Sigmoid colon (tissue), 7 donors: ENCODE measurements around the gene FBXL19. TPM values are rescaled to one million over a fixed set of nuclear protein-coding genes. Genes with fewer than 3 reads are reported as not detected.

Experiments used
- DNase-seq: peaks from one replicate; pipeline ENCODE4 v3.0.0-alpha.2; 2019
- H3K27ac ChIP-seq, 4 donors: fragments of 200-600 bp; sonication (generic); one replicate each; pipeline ENCODE4 v1.5.1; 2016 to 2019; ENCODE audit warnings: mild to moderate bottlenecking in 1 of 4
- H3K27me3 ChIP-seq, 3 donors: fragments of 200-600 bp; sonication (generic); one replicate each; pipeline ENCODE4 v1.5.1; 2019; ENCODE audit warnings: mild to moderate bottlenecking in 1 of 3
- H3K36me3 ChIP-seq, 4 donors: fragments of 200-600 bp; sonication (generic); one replicate each; pipeline ENCODE4 v1.5.1; 2016 to 2019
- H3K4me1 ChIP-seq, 4 donors: fragments of 200-600 bp; sonication (generic); one replicate each; pipeline ENCODE4 v1.5.1; 2017 to 2019
- H3K4me3 ChIP-seq, 4 donors: fragments of 200-600 bp; sonication (generic); one replicate each; pipeline ENCODE4 v1.5.1; 2017 to 2019; ENCODE audit warnings: mild to moderate bottlenecking in 2 of 4, moderate library complexity in 1 of 4
- H3K9me3 ChIP-seq, 4 donors: fragments of 200-600 bp in 3 of 4; sonication (generic) in 3 of 4; one replicate each; pipeline versions ENCODE4 v1.5.1 to v1.6.1; 2013 to 2019
- EP300 ChIP-seq, 4 donors: sonication (generic); formaldehyde crosslinking; IDR thresholded peaks; one replicate each; pipeline ENCODE4 v1.6.1; 2017; ENCODE audit warnings: antibody characterized with exemption in 4 of 4
- POLR2A ChIP-seq, 2 donors: fragments of 450-650 bp; IDR thresholded peaks; one replicate each; pipeline ENCODE4 v1.6.1; 2016; ENCODE audit warnings: antibody characterized with exemption in 2 of 2, mild to moderate bottlenecking in 2 of 2, moderate library complexity in 2 of 2
- POLR2AphosphoS5 ChIP-seq, 4 donors: sonication (generic); formaldehyde crosslinking; IDR thresholded peaks; one replicate each; pipeline ENCODE4 v1.6.1; 2017; ENCODE audit warnings: antibody characterized with exemption in 4 of 4
- WGBS, 2 donors: extraction: QIAGEN DNeasy Blood & Tissue Kit; methylation state at CpG; one replicate each; pipeline ENCODE4 v1.1.7; 2013; 5-methylcytosine and 5-hydroxymethylcytosine counted together
- intact Hi-C: fragments of 100-400 bp; cut with DNase I; formaldehyde crosslinking; loops from one replicate; pipeline ENCODE4 v1.15.1; 2023
- polyA plus RNA-seq, 3 donors: library from polyadenylated mRNA; stranded (reverse); fragments of 200-250 nt; gene quantifications; one replicate each; pipeline ENCODE4 v1.2.3, GENCODE V29; 2013
- total RNA-seq, 4 donors: library from RNA; depleted of rRNA; stranded (reverse); fragments of >200 nt; gene quantifications; one replicate each; pipeline ENCODE4 v1.1.0, GENCODE V29; 2016
- TF ChIP-seq, protein P1 (sequence below), 4 experiments: fragments of 450-650 bp in 3 of 4; fragments of 200-600 bp in 1 of 4; IDR thresholded peaks; one replicate each; pipeline ENCODE4 v1.5.1; 2016 to 2019; ENCODE audit warnings: antibody characterized with exemption in 4 of 4, mild to moderate bottlenecking in 3 of 4, moderate library complexity in 2 of 4
- donor health status: healthy with polysubstance abuse.
- donor health status: Bipolar disorder and iron deficiency.
- donor health status: healthy.

FBXL19 gene
- total and polyA plus RNA-seq, 7 donors, result 3.0 to 32.7 (median 10.3) TPM

- H3K36me3 ChIP-seq, result peaks cover 70 to 100% (median 93%) of the 10 kb centered on the region in 4 donors
- H3K9me3 ChIP-seq, result no peaks in the 10 kb centered on the region
- no peak overlapping the region for H3K4me3 ChIP-seq
- TF ChIP-seq, protein P1, sequence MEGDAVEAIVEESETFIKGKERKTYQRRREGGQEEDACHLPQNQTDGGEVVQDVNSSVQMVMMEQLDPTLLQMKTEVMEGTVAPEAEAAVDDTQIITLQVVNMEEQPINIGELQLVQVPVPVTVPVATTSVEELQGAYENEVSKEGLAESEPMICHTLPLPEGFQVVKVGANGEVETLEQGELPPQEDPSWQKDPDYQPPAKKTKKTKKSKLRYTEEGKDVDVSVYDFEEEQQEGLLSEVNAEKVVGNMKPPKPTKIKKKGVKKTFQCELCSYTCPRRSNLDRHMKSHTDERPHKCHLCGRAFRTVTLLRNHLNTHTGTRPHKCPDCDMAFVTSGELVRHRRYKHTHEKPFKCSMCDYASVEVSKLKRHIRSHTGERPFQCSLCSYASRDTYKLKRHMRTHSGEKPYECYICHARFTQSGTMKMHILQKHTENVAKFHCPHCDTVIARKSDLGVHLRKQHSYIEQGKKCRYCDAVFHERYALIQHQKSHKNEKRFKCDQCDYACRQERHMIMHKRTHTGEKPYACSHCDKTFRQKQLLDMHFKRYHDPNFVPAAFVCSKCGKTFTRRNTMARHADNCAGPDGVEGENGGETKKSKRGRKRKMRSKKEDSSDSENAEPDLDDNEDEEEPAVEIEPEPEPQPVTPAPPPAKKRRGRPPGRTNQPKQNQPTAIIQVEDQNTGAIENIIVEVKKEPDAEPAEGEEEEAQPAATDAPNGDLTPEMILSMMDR (IDR thresholded peaks at IDR 0.05), result no peak
- TF ChIP-seq POLR2A (IDR thresholded peaks at IDR 0.05), result no peak
- H3K27me3 ChIP-seq, result no peaks in the 10 kb centered on the region
- intact Hi-C loops, result no loop called here
- WGBS, 2 donors, result 92 to 94% methylated on average over 4 of the region's 4 CpGs
- DNase-seq, result no peak
- no peak overlapping the region for H3K27ac ChIP-seq
- no peaks in the 10 kb centered on the region for H3K4me1 ChIP-seq
Measured at GRCh38 chr16:30967795-30968194, 44.4 kb downstream of the FBXL19 start.

DNA sequence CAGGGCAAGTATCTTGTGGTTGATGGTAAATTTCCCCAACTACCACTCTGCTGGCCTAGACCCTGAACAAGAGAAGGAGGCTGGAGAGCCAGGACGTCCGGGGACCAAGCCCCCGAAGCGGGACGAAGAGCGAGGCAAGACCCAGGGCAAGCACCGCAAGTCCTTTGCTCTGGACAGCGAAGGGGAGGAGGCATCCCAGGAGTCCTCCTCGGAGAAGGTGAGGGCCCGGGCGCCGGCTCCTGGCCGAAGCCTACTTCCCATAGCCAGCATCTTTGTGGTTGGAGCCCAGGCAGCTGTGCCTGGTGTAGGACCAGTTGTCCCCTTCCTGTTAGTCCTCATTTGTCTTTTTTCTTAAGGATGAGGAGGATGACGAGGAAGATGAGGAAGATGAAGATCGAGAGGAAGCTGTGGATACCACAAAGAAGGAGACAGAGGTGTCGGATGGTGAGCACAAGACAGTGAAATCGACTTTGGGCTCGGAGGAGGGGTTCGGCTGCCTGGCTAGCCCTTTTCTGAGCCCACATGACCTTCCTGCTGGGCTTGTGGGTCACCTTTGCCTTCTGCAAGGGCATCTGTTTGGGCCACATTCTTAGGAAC, 46.0 kb downstream of the FBXL19 start:
- Histone ChIP-seq H3K9me3 (no peaks in the 10 kb centered on the region), H3K27me3 (no peaks in the 10 kb centered on the region), H3K27ac (no peak overlapping the region), H3K4me1 (no peaks in the 10 kb centered on the region), H3K4me3 (no peak overlapping the region), H3K36me3 (peaks cover 66 to 100% (median 91%) of the 10 kb centered on the region in 4 donors)
- DNase-seq, result no peak
- no peak for TF ChIP-seq EP300 (IDR thresholded peaks at IDR 0.05)
- no peak for TF ChIP-seq POLR2AphosphoS5 (IDR thresholded peaks at IDR 0.05)
- TF ChIP-seq, protein P1 (IDR thresholded peaks at IDR 0.05), result no peak
- no peak for TF ChIP-seq POLR2A (IDR thresholded peaks at IDR 0.05)
- intact Hi-C loops, result no loop called here
- WGBS, 2 donors, result 95 to 96% methylated on average over 19 of the region's 19 CpGs

GRCh38 chr16:30971298-30971697, 47.9 kb downstream of the FBXL19 start:
- H3K27ac ChIP-seq, result no peak overlapping the region
- no peaks in the 10 kb centered on the region for H3K27me3 ChIP-seq
- 96% methylated on average over 14 of the region's 14 CpGs for WGBS, 2 donors
- H3K9me3 ChIP-seq, result no peaks in the 10 kb centered on the region
- TF ChIP-seq, protein P1 (IDR thresholded peaks at IDR 0.05), result no peak
- TF ChIP-seq POLR2AphosphoS5 (IDR thresholded peaks at IDR 0.05) (no peak), POLR2A (IDR thresholded peaks at IDR 0.05) (no peak), EP300 (IDR thresholded peaks at IDR 0.05) (no peak)
- intact Hi-C loops, result no loop called here
- peaks cover 51 to 100% (median 86%) of the 10 kb centered on the region in 4 donors for H3K36me3 ChIP-seq
- H3K4me1 ChIP-seq, result no peaks in the 10 kb centered on the region
- DNase-seq, result no peak
- no peak overlapping the region for H3K4me3 ChIP-seq

- Histone ChIP-seq H3K4me3 (no peak overlapping the region), H3K4me1 (no peaks in the 10 kb centered on the region), H3K27ac (no peak overlapping the region), H3K27me3 (no peaks in the 10 kb centered on the region), H3K36me3 (peaks cover 51 to 100% (median 79%) of the 10 kb centered on the region in 4 donors), H3K9me3 (no peaks in the 10 kb centered on the region)
- TF ChIP-seq POLR2A (IDR thresholded peaks at IDR 0.05), result no peak
- no peak for TF ChIP-seq POLR2AphosphoS5 (IDR thresholded peaks at IDR 0.05)
- TF ChIP-seq, protein P1 (IDR thresholded peaks at IDR 0.05), result no peak
- no peak for TF ChIP-seq EP300 (IDR thresholded peaks at IDR 0.05)
- 92 to 93% methylated on average over 7 of the region's 7 CpGs for WGBS, 2 donors
- intact Hi-C loops, result no loop called here
- DNase-seq, result no peak
Measured at GRCh38 chr16:30972872-30973271, 49.5 kb downstream of the FBXL19 start.

DNA sequence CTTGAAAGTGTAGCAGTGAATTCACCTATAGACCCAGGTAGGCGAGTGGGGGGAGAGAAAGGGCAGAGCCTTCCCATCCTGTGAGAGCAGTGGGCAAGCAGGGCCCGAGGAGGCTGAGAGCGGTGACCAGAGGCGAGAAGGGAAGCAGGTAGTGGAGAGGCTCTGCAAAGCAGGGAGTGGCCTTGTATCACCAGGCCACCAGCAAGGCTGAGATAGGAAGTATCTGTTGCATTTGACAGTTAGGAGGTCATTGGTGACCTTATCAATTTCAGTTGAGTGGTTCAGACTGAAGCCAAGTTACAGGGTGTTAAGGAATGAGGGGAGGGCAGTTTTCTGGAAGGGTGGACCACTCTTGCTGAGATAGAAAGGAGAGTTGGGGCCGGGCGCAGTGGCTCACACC, 51.0 kb downstream of the FBXL19 start:
- no peak for TF ChIP-seq EP300 (IDR thresholded peaks at IDR 0.05)
- no peak for TF ChIP-seq POLR2A (IDR thresholded peaks at IDR 0.05)
- TF ChIP-seq, protein P1 (IDR thresholded peaks at IDR 0.05), result no peak
- no peak for TF ChIP-seq POLR2AphosphoS5 (IDR thresholded peaks at IDR 0.05)
- 96 to 97% methylated on average over 6 of the region's 6 CpGs for WGBS, 2 donors

More for the DNA sequence above, 51.0 kb downstream of the FBXL19 start:
- H3K27ac ChIP-seq, result no peak overlapping the region
- no peak for DNase-seq
- no peaks in the 10 kb centered on the region for H3K4me1 ChIP-seq
- H3K36me3 ChIP-seq, result peaks cover 45 to 99% (median 73%) of the 10 kb centered on the region in 4 donors
- intact Hi-C loops, result no loop called here
- no peaks in the 10 kb centered on the region for H3K27me3 ChIP-seq
- no peaks in the 10 kb centered on the region for H3K9me3 ChIP-seq
- H3K4me3 ChIP-seq, result no peak overlapping the region
